Measurements from ENCODE around the gene DHRS11.

Gene DHRS11

DNA sequence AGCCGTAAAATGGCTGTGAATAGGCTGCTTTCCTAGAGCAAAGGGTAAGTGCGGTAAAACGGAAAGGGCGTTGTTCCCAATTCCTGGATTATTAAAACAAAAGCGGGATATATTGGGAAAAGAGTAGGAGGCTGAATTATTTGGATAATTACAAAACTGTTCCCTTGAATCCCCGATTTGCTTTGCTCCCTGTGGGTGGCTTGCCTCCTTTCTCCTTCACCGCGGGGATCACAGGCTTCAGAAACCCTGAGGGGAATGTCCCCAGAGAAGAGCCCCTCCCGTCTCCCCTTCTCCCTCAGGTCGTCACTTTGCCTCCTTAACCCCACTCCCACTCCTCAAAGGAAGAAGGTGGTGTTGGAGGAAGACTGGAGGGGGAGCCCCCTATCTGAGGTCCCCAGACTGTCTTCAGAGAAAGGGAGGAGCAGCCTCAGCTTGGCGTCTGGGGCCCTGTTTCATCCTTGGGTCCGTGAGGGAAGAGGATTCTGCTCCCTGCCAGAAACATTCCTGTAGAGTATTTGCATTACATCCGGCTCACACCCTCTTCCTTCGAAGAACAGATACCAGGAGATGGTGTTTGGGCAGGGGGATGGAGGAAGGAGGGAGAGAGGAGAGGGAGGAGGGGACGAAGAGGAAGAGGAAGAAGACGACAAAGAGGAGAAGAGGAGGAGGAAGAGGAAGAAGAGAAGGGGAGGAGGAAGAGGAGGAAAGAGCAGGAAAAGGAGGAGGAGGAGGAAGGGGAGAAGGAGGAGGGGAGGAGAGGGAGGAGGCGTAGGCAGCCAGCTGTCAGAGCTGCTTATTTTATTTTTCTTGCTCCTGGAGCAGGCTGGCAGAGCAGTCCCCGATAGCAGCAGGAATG lies 41.5 kb downstream of the DHRS11 start:
- TF ChIP-seq, protein P1, sequence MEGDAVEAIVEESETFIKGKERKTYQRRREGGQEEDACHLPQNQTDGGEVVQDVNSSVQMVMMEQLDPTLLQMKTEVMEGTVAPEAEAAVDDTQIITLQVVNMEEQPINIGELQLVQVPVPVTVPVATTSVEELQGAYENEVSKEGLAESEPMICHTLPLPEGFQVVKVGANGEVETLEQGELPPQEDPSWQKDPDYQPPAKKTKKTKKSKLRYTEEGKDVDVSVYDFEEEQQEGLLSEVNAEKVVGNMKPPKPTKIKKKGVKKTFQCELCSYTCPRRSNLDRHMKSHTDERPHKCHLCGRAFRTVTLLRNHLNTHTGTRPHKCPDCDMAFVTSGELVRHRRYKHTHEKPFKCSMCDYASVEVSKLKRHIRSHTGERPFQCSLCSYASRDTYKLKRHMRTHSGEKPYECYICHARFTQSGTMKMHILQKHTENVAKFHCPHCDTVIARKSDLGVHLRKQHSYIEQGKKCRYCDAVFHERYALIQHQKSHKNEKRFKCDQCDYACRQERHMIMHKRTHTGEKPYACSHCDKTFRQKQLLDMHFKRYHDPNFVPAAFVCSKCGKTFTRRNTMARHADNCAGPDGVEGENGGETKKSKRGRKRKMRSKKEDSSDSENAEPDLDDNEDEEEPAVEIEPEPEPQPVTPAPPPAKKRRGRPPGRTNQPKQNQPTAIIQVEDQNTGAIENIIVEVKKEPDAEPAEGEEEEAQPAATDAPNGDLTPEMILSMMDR (IDR thresholded peaks at IDR 0.05; ENCODE audit: extremely low read depth, insufficient read depth, missing control alignments), result no peak
- no peak for DNase-seq (ENCODE audit: low spot score)
- in situ Hi-C loops (cut with MboI; ENCODE audit: low pct_unique_long_range_greater_than_20kb, low sequenced_read_pairs, unreplicated experiment), result loop anchor here (25.0 kb wide), 2 partner anchors 404 to 604 kb away; no protein-coding TSS in a partner anchor

DNA sequence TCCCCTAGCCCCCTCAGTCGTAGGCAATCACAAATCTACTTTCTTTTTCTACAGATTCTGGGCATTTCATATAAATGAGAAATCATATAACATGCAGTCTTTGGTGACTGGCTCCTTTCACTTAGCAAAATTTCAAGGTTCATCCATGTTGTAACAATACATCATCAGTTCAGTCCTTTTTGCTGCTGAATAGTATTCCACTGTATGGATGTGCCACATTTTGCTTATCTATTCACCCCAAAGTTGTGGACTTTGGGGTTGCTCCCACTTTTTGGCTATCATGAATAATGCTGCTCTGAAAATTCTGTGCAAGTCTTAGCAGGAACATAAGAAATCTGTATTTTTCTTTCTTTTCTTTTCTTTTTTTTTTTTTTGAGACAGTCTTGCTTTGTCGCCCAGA lies 48.7 kb downstream of the DHRS11 start:
- no peak for DNase-seq (ENCODE audit: low spot score)
- TF ChIP-seq, protein P1 (IDR thresholded peaks at IDR 0.05; ENCODE audit: extremely low read depth, insufficient read depth, missing control alignments), result no peak
- in situ Hi-C loops (cut with MboI; ENCODE audit: low pct_unique_long_range_greater_than_20kb, low sequenced_read_pairs, unreplicated experiment), result loop anchor here (25.0 kb wide), 2 partner anchors 397 to 597 kb away; no protein-coding TSS in a partner anchor

DNA sequence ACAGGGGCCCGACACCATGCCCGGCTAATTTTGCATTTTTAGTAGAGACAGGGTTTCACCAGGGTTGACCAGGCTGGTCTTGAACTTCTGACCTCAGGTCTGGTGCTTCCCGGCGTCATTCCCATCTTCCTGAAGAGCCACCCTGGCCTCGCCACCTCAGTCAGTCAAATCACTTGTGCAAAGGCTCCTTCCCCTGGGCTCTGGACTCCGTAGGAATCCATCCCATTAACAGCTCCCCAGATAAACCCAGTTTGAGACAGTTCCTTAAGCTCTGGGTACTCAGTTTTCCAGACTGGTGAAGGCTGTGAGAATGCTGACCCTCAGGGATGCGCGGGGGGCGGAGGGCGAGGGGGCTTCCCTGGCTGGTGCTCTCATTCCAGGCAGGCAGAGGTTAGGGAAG lies 49.2 kb downstream of the DHRS11 start:
- TF ChIP-seq, protein P1 (IDR thresholded peaks at IDR 0.05; ENCODE audit: extremely low read depth, insufficient read depth, missing control alignments), result no peak
- in situ Hi-C loops (cut with MboI; ENCODE audit: low pct_unique_long_range_greater_than_20kb, low sequenced_read_pairs, unreplicated experiment), result loop anchor here (25.0 kb wide), 2 partner anchors 396 to 596 kb away; no protein-coding TSS in a partner anchor
- no peak for DNase-seq (ENCODE audit: low spot score)

DNA sequence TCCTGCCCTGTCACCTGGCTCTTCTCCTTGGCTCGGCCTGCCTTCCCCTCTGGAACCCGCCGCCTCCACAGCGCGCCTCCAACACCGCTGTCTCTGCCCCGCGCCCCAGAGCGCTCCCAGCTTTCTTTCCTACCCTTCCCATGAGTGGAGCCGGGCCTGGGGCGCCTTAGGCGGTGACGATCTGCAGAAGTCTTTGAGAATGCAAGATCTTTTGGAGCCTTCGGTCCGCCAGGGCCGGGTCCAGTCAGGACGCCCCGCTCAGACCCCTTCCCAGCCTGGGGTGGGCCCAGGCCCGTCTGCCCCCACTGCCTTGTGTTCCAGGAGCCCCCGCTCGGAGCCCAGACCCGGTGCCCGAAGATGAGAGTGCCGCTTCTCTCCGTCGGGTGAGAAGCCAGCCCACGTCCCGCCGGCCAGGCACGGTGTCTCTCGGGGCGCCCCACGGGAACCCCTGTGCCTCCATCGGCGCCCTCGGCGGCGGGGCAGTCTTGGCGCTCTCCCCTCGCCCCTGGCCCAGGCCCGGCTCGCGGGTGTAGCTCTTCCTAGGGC lies 49.7 kb downstream of the DHRS11 start:
- no peak for DNase-seq (ENCODE audit: low spot score)
- in situ Hi-C loops (cut with MboI; ENCODE audit: low pct_unique_long_range_greater_than_20kb, low sequenced_read_pairs, unreplicated experiment), result loop anchor here (25.0 kb wide), 2 partner anchors 396 to 596 kb away; no protein-coding TSS in a partner anchor
- TF ChIP-seq, protein P1 (IDR thresholded peaks at IDR 0.05; ENCODE audit: extremely low read depth, insufficient read depth, missing control alignments), result no peak

DNA sequence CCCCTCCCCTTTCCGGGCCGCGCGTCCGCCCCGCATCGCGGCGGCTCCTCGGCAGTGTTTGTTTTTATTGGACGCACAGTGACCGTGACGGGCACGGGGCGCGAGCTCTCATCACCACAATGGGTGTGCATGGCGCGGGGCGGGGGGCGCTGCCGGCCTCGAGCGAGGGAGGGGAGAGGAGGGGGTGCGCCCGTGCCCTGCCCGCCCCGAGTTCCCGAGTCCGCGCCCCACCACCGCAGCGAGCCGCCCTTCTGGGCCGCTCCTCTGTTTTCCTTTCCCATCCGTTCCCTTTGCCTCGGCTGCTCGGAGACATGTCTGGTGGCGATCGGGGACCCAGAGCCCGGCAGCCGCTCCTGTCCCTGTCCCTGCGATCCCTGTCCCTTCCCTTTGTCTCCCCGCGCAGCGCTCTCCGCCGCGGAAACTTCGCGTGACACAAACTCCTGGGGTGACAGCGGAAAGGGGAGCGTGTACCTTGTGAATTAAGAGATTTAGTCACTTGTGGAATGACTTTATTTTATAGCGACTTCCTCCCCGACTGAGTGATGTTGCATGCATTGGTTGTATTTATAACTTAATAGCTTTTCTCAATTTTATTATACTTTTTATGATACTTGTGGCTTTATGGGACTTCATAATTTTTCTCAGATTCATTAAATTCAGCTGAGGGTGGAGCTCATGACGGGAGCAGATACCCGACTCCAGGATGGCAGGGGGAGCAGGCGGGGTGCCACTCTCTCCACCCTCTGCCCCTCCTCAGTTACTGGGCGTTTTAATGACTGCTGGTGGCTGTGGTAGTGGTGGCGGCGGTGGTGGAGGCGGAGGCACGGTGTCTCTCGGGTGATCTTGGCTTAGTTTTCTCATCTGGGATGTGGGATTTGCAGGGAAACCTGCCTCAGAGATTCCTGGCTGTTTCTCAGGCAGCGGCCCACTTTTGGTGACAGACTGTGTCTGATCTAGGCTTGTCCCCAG lies 50.5 kb downstream of the DHRS11 start:
- no peak for DNase-seq (ENCODE audit: low spot score)
- TF ChIP-seq, protein P1 (IDR thresholded peaks at IDR 0.05; ENCODE audit: extremely low read depth, insufficient read depth, missing control alignments), result no peak
- in situ Hi-C loops (cut with MboI; ENCODE audit: low pct_unique_long_range_greater_than_20kb, low sequenced_read_pairs, unreplicated experiment), result loop anchor here (25.0 kb wide), 2 partner anchors 395 to 595 kb away; no protein-coding TSS in a partner anchor

Measured in GM13977 (cell line).